GM12891 (cell line): Measurements from ENCODE around the gene KRT86.

Experiments
- PAX5 ChIP-seq: IDR thresholded peaks from 2 replicates; pipeline ENCODE4 v1.6.1; 2011; ENCODE audit warnings: low read length, moderate library complexity, mild to moderate bottlenecking; ENCODE audit not compliant: insufficient read depth, severe bottlenecking
- POLR2A ChIP-seq: IDR thresholded peaks from 2 replicates; pipeline ENCODE4 v1.6.1; 2011; ENCODE audit warnings: low read depth, low read length, control low read depth
- POLR2AphosphoS5 ChIP-seq: IDR thresholded peaks from 2 replicates; pipeline ENCODE4 v1.6.1; 2011; ENCODE audit warnings: low read depth, low read length, control low read depth
- POU2F2 ChIP-seq: IDR thresholded peaks from 2 replicates; pipeline ENCODE4 v1.6.1; 2011; ENCODE audit warnings: low read depth, mild to moderate bottlenecking, control low read depth, low read length, moderate library complexity
- SPI1 ChIP-seq: IDR thresholded peaks from 2 replicates; pipeline ENCODE4 v1.6.1; 2011; ENCODE audit warnings: low read depth, low read length, control low read depth
- TAF1 ChIP-seq: IDR thresholded peaks from 2 replicates; pipeline ENCODE4 v1.6.1; 2011; ENCODE audit warnings: low read depth, low read length, control low read depth

DNA sequence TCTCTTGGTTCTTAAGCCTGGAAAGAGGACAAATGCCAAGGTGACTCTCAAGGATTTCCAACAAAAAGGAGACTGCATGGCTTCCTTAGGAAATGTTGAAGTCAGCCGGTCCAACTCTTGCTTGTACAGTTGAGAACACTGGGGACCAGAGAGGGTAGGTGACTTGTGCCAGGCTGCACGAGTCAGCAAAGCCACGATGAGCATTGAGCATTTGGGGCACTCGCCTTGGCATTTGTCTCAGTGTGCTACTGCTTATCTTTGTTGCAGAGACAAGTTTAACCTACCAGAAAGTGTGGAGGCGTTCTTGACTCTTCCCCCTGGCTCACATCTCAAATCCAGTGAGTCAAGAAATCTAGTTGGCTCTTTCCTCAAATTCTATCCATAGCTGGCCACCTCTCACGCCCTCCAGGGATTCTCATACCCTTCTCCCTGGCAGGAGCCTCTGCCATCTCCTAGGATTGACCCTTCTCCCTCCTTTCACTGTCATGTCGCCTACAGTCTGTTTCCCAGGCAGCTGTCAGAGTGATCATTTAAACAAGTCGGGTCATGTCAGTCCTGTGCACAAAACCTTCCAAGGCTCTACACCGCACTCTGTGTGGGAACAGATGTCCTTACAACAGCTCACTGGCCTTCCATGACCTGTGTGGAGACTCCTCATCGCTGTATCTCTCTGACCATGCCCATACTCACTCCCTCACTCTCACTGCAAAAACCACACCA lies 64.0 kb downstream of the KRT86 start:
- no peak for TF ChIP-seq POLR2AphosphoS5
- no peak for TF ChIP-seq POLR2A
- TF ChIP-seq TAF1, result no peak
- TF ChIP-seq POU2F2, result no peak
- no peak for TF ChIP-seq PAX5
- no peak for TF ChIP-seq SPI1
